CD4-positive, alpha-beta T cell (primary cell): ENCODE data around the gene DIPK1A. TPM values are rescaled to one million over a fixed set of nuclear protein-coding genes. Genes with fewer than 3 reads are reported as not detected.

Source experiments
- ATAC-seq: fragments of 200-7000 bp; cut with Tn5 transposase; one replicate; pipeline ENCODE4 v1.10.0; 2022; ENCODE audit warnings: mild to moderate bottlenecking; ENCODE audit not compliant: poor library complexity
- CTCF ChIA-PET: fragments of 350-600 bp; sonication (Branson Sonifier 250); formaldehyde crosslinking; loops from one replicate; lab custom pipeline; 2021; ENCODE audit warnings: antibody characterized with exemption, inconsistent platforms; lab: Charles Lee
- POLR2A ChIA-PET: fragments of 350-600 bp; sonication (Branson Sonifier 250); formaldehyde crosslinking; loops from one replicate; lab custom pipeline; 2021; ENCODE audit warnings: antibody characterized with exemption, inconsistent platforms; lab: Charles Lee
- DNase-seq, 14 experiments: peaks; one replicate each; pipeline ENCODE4 v3.0.0-alpha.2; 2013 to 2020; ENCODE audit warnings: mixed read lengths in 2 of 14
- H3K27ac ChIP-seq, 2 donors: one replicate each; pipeline versions ENCODE4 v1.5.1 to v1.7.0; 2013; ENCODE audit warnings: low read length in 2 of 2, low read depth in 1 of 2, mild to moderate bottlenecking in 1 of 2
- H3K27me3 ChIP-seq, 2 experiments: 1 replicate in 1 of 2; 2 replicates in 1 of 2; pipeline versions ENCODE4 v1.6.1 to v1.7.0; 2013; ENCODE audit warnings: low read length in 2 of 2, control low read depth in 1 of 2, mild to moderate bottlenecking in 1 of 2, moderate library complexity in 1 of 2; ENCODE audit not compliant: insufficient read depth in 2 of 2, control insufficient read depth in 1 of 2
- H3K36me3 ChIP-seq: one replicate; pipeline ENCODE4 v1.6.1; 2013; ENCODE audit warnings: low read length, control low read depth; ENCODE audit not compliant: insufficient read depth
- H3K4me1 ChIP-seq: one replicate; pipeline ENCODE4 v1.6.1; 2013; ENCODE audit warnings: low read length, control low read depth; ENCODE audit not compliant: insufficient read depth
- H3K4me3 ChIP-seq: one replicate; pipeline ENCODE4 v1.5.1; 2013; ENCODE audit warnings: mild to moderate bottlenecking, low read length, moderate library complexity
- H3K9me3 ChIP-seq, 2 experiments: 1 replicate in 1 of 2; 2 replicates in 1 of 2; pipeline versions ENCODE4 v1.6.1 to v1.7.0; 2013; ENCODE audit warnings: low read length in 2 of 2, mild to moderate bottlenecking in 2 of 2, control low read depth in 1 of 2, moderate library complexity in 1 of 2; ENCODE audit not compliant: control insufficient read depth in 1 of 2, insufficient read depth in 1 of 2
- H3K27ac Mint-ChIP-seq: one replicate; pipeline ENCODE4 v1.8.0; 2020; ENCODE audit warnings: mixed read lengths
- H3K27me3 Mint-ChIP-seq: one replicate; pipeline ENCODE4 v1.8.0; 2021; ENCODE audit warnings: mixed read lengths
- H3K36me3 Mint-ChIP-seq: one replicate; pipeline ENCODE4 v1.8.0; 2021; ENCODE audit warnings: low read depth, mixed read lengths
- H3K4me1 Mint-ChIP-seq: one replicate; pipeline ENCODE4 v1.8.0; 2021; ENCODE audit warnings: low read depth, mixed read lengths
- H3K4me3 Mint-ChIP-seq: one replicate; pipeline ENCODE4 v1.8.0; 2020; ENCODE audit warnings: mild to moderate bottlenecking, mixed read lengths
- H3K9me3 Mint-ChIP-seq: one replicate; pipeline ENCODE4 v1.8.0; 2020; ENCODE audit warnings: mixed read lengths
- intact Hi-C, 2 experiments: fragments of 100-400 bp; cut with DNase I in 1 of 2; cut with micrococcal nuclease in 1 of 2; formaldehyde crosslinking; loops; one replicate each; pipeline versions ENCODE4 v1.15.1 to v1.9.0; 2023 to 2025; cut with DNase I, micrococcal nuclease
- total RNA-seq, 174 experiments: library from RNA in 2 of 174; stranded (reverse) in 2 of 174; gene quantifications; one replicate each; pipeline ENCODE4 v1.2.3 and lab custom pipeline; 2021 to 2026
- TF ChIP-seq, protein P1 (sequence below): fragments of 200-600 bp; IDR thresholded peaks from one replicate; pipeline ENCODE4 v1.8.0; 2022; ENCODE audit warnings: antibody characterized with exemption, mild to moderate bottlenecking

DIPK1A gene
- total RNA-seq, 2 experiments from 2014 or later, result 7.0 to 7.3 TPM

DNA sequence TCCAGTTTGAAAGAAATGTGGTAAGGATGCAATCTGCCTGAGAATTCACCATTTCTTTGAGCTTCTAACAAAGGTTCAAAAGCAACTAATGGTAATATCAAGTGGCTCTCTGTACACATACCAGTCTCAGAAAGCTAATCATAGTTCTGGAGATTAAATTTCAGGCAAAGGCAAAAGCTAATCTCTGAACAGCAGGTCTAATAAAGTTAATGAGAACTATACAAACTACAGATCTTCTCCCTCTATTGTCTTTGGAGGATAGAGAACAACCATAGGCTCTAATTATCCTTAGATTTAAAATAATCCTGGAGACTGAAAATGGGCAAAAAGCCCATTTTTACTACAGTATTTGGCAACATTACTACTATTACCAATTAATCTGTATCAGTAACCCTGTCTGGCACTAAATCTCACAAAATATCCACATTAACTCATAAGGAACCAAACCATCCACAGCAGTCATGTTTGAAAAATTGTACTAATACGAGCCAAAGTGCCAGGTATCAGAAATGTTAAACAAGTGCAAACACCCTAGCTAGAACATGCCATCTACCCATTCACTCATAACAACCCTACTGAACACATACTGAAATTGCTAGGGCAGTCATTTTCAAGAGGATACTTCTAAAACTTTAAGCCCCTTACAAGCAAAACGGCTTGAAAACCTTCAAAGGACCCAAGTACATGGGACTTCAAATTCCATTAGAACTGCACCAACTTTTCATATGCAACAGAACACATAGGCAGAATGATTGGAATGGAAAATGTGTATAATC, 4.8 kb downstream of the DIPK1A start:
- Mint-ChIP-seq H3K36me3 (peaks cover 8% of the 10 kb centered on the region), H3K4me1 (peaks cover 69% of the 10 kb centered on the region), H3K27me3 (no peaks in the 10 kb centered on the region), H3K9me3 (no peaks in the 10 kb centered on the region), H3K4me3 (peak overlapping the region; percentile 20), H3K27ac (peak overlapping the region; percentile 76)
- ATAC-seq (no peak), DNase-seq (no peak)
- peaks cover 45% of the 10 kb centered on the region for H3K4me1 ChIP-seq
- intact Hi-C loops, result loop anchor here in 1 of 2 experiments (5.0 kb wide), 2 partner anchors 36 to 891 kb away; no protein-coding TSS in a partner anchor
- no peaks in the 10 kb centered on the region for H3K36me3 ChIP-seq
- CTCF ChIA-PET, result interaction anchor here (2.2 to 10.4 kb wide), 4 partner anchors 12 to 125 kb away, joined by 6 to 105 read pairs (median 54); partner anchors contain the start of gene RPL5
- TF ChIP-seq, protein P1, sequence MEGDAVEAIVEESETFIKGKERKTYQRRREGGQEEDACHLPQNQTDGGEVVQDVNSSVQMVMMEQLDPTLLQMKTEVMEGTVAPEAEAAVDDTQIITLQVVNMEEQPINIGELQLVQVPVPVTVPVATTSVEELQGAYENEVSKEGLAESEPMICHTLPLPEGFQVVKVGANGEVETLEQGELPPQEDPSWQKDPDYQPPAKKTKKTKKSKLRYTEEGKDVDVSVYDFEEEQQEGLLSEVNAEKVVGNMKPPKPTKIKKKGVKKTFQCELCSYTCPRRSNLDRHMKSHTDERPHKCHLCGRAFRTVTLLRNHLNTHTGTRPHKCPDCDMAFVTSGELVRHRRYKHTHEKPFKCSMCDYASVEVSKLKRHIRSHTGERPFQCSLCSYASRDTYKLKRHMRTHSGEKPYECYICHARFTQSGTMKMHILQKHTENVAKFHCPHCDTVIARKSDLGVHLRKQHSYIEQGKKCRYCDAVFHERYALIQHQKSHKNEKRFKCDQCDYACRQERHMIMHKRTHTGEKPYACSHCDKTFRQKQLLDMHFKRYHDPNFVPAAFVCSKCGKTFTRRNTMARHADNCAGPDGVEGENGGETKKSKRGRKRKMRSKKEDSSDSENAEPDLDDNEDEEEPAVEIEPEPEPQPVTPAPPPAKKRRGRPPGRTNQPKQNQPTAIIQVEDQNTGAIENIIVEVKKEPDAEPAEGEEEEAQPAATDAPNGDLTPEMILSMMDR, result no peak
- H3K9me3 ChIP-seq, result no peaks in the 10 kb centered on the region
- H3K4me3 ChIP-seq, result no peak overlapping the region
- no peaks in the 10 kb centered on the region for H3K27me3 ChIP-seq
- POLR2A ChIA-PET, result interaction anchor here (1.0 to 1.4 kb wide), 4 partner anchors 9 to 124 kb away, joined by 3 to 4 read pairs (median 3); no protein-coding TSS in a partner anchor
- H3K27ac ChIP-seq, result peak overlapping the region in 1 of 2 donors; percentile 1

- peak; percentile 43 for ATAC-seq
- Mint-ChIP-seq H3K4me3 (peak overlapping the region; percentile 5), H3K9me3 (no peaks in the 10 kb centered on the region), H3K27ac (peak overlapping the region; percentile 27), H3K4me1 (peaks cover 55% of the 10 kb centered on the region), H3K27me3 (no peaks in the 10 kb centered on the region), H3K36me3 (no peaks in the 10 kb centered on the region)
- TF ChIP-seq, protein P1, result no peak
- Histone ChIP-seq H3K4me1 (peaks cover 39% of the 10 kb centered on the region), H3K27ac (no peak overlapping the region), H3K9me3 (no peaks in the 10 kb centered on the region), H3K27me3 (no peaks in the 10 kb centered on the region), H3K36me3 (no peaks in the 10 kb centered on the region), H3K4me3 (no peak overlapping the region)
- POLR2A ChIA-PET, result interaction anchor here (5.8 kb wide), 1 partner anchor 8 kb away, joined by 42 read pairs; the partner anchor contains the start of gene DIPK1A
- DNase-seq, result peak in 6 of 14 experiments; percentile 8 to 81 (median 50)
- intact Hi-C loops, result loop anchor here in 1 of 2 experiments (5.0 kb wide), 1 partner anchor 39 kb away; no protein-coding TSS in a partner anchor
- CTCF ChIA-PET, result interaction anchor here (0.8 to 1.3 kb wide), 2 partner anchors 40 to 94 kb away, joined by 3 to 5 read pairs; no protein-coding TSS in a partner anchor
These were observed 7.8 kb downstream of the DIPK1A start for GRCh38 chr1:92953491-92953890.

GRCh38 chr1:92952714-92953113, 8.5 kb downstream of the DIPK1A start:
- H3K9me3 Mint-ChIP-seq, result no peaks in the 10 kb centered on the region
- peak overlapping the region; percentile 27 for H3K27ac Mint-ChIP-seq
- Histone ChIP-seq H3K27ac (no peak overlapping the region), H3K9me3 (no peaks in the 10 kb centered on the region), H3K27me3 (no peaks in the 10 kb centered on the region), H3K4me1 (peaks cover 36% of the 10 kb centered on the region), H3K36me3 (no peaks in the 10 kb centered on the region), H3K4me3 (no peak overlapping the region)
- DNase-seq, result no peak
- ATAC-seq, result no peak
- peaks cover 51% of the 10 kb centered on the region for H3K4me1 Mint-ChIP-seq
- ChIA-PET CTCF (interaction anchor here (0.8 to 4.0 kb wide), 3 partner anchors 8 to 93 kb away, joined by 3 to 31 read pairs (median 5); partner anchors contain the start of gene DIPK1A), POLR2A (interaction anchor here (5.8 kb wide), 1 partner anchor 8 kb away, joined by 42 read pairs; the partner anchor contains the start of gene DIPK1A)
- intact Hi-C loops, result loop anchor here in 1 of 2 experiments (5.0 kb wide), 1 partner anchor 40 kb away; no protein-coding TSS in a partner anchor
- H3K4me3 Mint-ChIP-seq, result no peak overlapping the region
- no peaks in the 10 kb centered on the region for H3K36me3 Mint-ChIP-seq
- H3K27me3 Mint-ChIP-seq, result no peaks in the 10 kb centered on the region
- TF ChIP-seq, protein P1, result no peak
